IMR-90 (cell line): Measurements from ENCODE around the gene CCDC9. TPM values are rescaled to one million over a fixed set of nuclear protein-coding genes. Genes with fewer than 3 reads are reported as not detected.
"Not testable (repeated sequence)": the region's sequence is repeated elsewhere in the genome, so short reads cannot be mapped to it uniquely, and the experiment has no call there.

Experiments used
- ATAC-seq: fragments of 200-7000 bp; cut with Tn5 transposase; 2 replicates; pipeline ENCODE4 v1.9.1; 2020; ENCODE audit warnings: low read depth, mild to moderate bottlenecking, moderate library complexity
- BruUV-seq: library from RNA; stranded (reverse); fragments of 400-500 nt; replicated peaks from 2 replicates; lab custom pipeline; 2021; lab: Mats Ljungman, UMichigan
- CTCF ChIA-PET: fragments of 300-600 bp; formaldehyde crosslinking; extraction: SDS; loops from one replicate; lab custom pipeline; 2021; ENCODE audit warnings: antibody characterized with exemption; lab: Yijun Ruan, JAX
- POLR2A ChIA-PET: fragments of 300-600 bp; sonication (Branson Sonifier 250); formaldehyde crosslinking; loops from one replicate; lab custom pipeline; 2022; ENCODE audit warnings: antibody characterized with exemption; ENCODE audit not compliant: unreplicated experiment; lab: Charles Lee
- DNase-seq: peaks from one replicate; pipeline ENCODE4 v3.0.0; 2013
- H2AFZ ChIP-seq: replicated peaks from 2 replicates; pipeline ENCODE3; 2013; ENCODE audit warnings: low read length, mild to moderate bottlenecking; ENCODE audit not compliant: poor library complexity
- H2AK5ac ChIP-seq: 2 replicates; pipeline ENCODE4 v1.6.1; 2013; ENCODE audit warnings: low read depth, low read length, inconsistent platforms
- H2AK9ac ChIP-seq: replicated peaks from 2 replicates; pipeline ENCODE3; 2013; ENCODE audit warnings: mild to moderate bottlenecking, low read depth, low read length, moderate library complexity; ENCODE audit not compliant: poor library complexity
- H2BK120ac ChIP-seq: 2 replicates; pipeline ENCODE4 v1.6.1; 2013; ENCODE audit warnings: low read depth, low read length, inconsistent platforms
- H2BK15ac ChIP-seq: 3 replicates; pipeline ENCODE4 v1.6.1; 2013; ENCODE audit warnings: low read depth, low read length, inconsistent platforms
- H2BK20ac ChIP-seq: 2 replicates; pipeline ENCODE4 v1.6.1; 2013; ENCODE audit warnings: low read depth, mild to moderate bottlenecking, inconsistent platforms, low read length, moderate library complexity
- H2BK5ac ChIP-seq: 2 replicates; pipeline ENCODE4 v1.6.1; 2013; ENCODE audit warnings: mild to moderate bottlenecking, low read depth, low read length, inconsistent platforms; ENCODE audit not compliant: poor library complexity, severe bottlenecking
- H3K14ac ChIP-seq: replicated peaks from 2 replicates; pipeline ENCODE4 v1.6.1; 2013; ENCODE audit warnings: low read depth, low read length, inconsistent platforms
- H3K18ac ChIP-seq: 2 replicates; pipeline ENCODE4 v1.6.1; 2013; ENCODE audit warnings: low read depth, low read length, control low read depth
- H3K23ac ChIP-seq: 2 replicates; pipeline ENCODE4 v1.6.1; 2013; ENCODE audit warnings: low read depth, low read length, inconsistent platforms
- H3K27ac ChIP-seq: 2 replicates; pipeline ENCODE4 v1.5.1; 2013; ENCODE audit warnings: mild to moderate bottlenecking, control low read depth, low read length; ENCODE audit not compliant: insufficient read depth
- H3K27me3 ChIP-seq: 2 replicates; pipeline ENCODE4 v1.6.1; 2013; ENCODE audit warnings: low read length; ENCODE audit not compliant: control insufficient read depth, insufficient read depth
- H3K36me3 ChIP-seq: 2 replicates; pipeline ENCODE4 v1.6.1; 2013; ENCODE audit warnings: low read length, mixed read lengths; ENCODE audit not compliant: control insufficient read depth, insufficient read depth
- H3K4ac ChIP-seq: 2 replicates; pipeline ENCODE4 v1.6.1; 2013; ENCODE audit warnings: low read depth, low read length, inconsistent platforms
- H3K4me1 ChIP-seq: 2 replicates; pipeline ENCODE4 v1.6.1; 2013; ENCODE audit warnings: low read length, mixed read lengths; ENCODE audit not compliant: control insufficient read depth, insufficient read depth
- H3K4me2 ChIP-seq: 2 replicates; pipeline ENCODE4 v1.6.1; 2013; ENCODE audit warnings: low read depth, mild to moderate bottlenecking, control low read depth, low read length, moderate library complexity
- H3K4me3 ChIP-seq: 2 replicates; pipeline ENCODE4 v1.5.1; 2013; ENCODE audit warnings: low read depth, mild to moderate bottlenecking, control low read depth, low read length, moderate library complexity; ENCODE audit not compliant: insufficient read depth
- H3K56ac ChIP-seq: 2 replicates; pipeline ENCODE4 v1.6.1; 2013; ENCODE audit warnings: low read length, inconsistent platforms; ENCODE audit not compliant: insufficient read depth; ENCODE audit errors: extremely low read depth
- H3K79me1 ChIP-seq, 2 experiments: 2 replicates each; pipeline ENCODE4 v1.6.1; 2013; ENCODE audit warnings: low read length in 2 of 2, inconsistent platforms in 1 of 2, low read depth in 1 of 2
- H3K9ac ChIP-seq: 2 replicates; pipeline ENCODE4 v1.6.1; 2013; ENCODE audit warnings: low read depth, low read length, control low read depth
- H3K9me1 ChIP-seq: 2 replicates; pipeline ENCODE4 v1.6.1; 2013; ENCODE audit warnings: low read length, inconsistent platforms; ENCODE audit not compliant: insufficient read depth
- H3K9me3 ChIP-seq: 2 replicates; pipeline ENCODE4 v1.6.1; 2013; ENCODE audit warnings: low read length; ENCODE audit not compliant: control insufficient read depth, insufficient read depth
- H4K20me1 ChIP-seq: 2 replicates; pipeline ENCODE4 v1.6.1; 2013; ENCODE audit warnings: low read length, inconsistent platforms; ENCODE audit not compliant: insufficient read depth
- H4K5ac ChIP-seq: 2 replicates; pipeline ENCODE4 v1.6.1; 2013; ENCODE audit warnings: mild to moderate bottlenecking, low read depth, low read length, control low read depth
- H4K8ac ChIP-seq, 2 experiments: 2 replicates each; pipeline ENCODE4 v1.6.1; 2013; ENCODE audit warnings: low read depth in 2 of 2, low read length in 2 of 2, control low read depth in 1 of 2, inconsistent platforms in 1 of 2
- H4K91ac ChIP-seq: 2 replicates; pipeline ENCODE4 v1.6.1; 2013; ENCODE audit warnings: low read depth, low read length, inconsistent platforms; ENCODE audit not compliant: insufficient read depth
- CEBPB ChIP-seq: IDR thresholded peaks from 2 replicates; pipeline ENCODE4 v1.6.1; 2012; ENCODE audit warnings: low read depth, low read length, improper control_type of control experiment
- WGBS, 2 experiments: methylation state at CpG; one replicate each; pipeline versions ENCODE4 v1.1.5 to v1.1.7; 2013; ENCODE audit warnings: missing lambda C conversion rate in 2 of 2; ENCODE audit not compliant: insufficient read length in 1 of 2; ENCODE audit errors: extremely low coverage in 2 of 2; 5-methylcytosine and 5-hydroxymethylcytosine counted together
- dilution Hi-C: fragments of 300-500 bp; cut with HindIII; formaldehyde crosslinking; loops from one replicate; pipeline ENCODE4 v1.14.3; 2018; ENCODE audit warnings: low sequenced_read_pairs; ENCODE audit not compliant: unreplicated experiment
- in situ Hi-C: fragments of 300-500 bp; cut with MboI; formaldehyde crosslinking; loops from 3 replicates; pipeline ENCODE4 v1.14.3; 2019; ENCODE audit warnings: low sequenced_read_pairs, inconsistent platforms, mixed read lengths
- intact Hi-C: fragments of 100-400 bp; cut with micrococcal nuclease; formaldehyde crosslinking; loops from 2 replicates; pipeline ENCODE4 v1.10.0; 2022
- polyA plus RNA-seq, 3 experiments: library from polyadenylated mRNA; depleted of rRNA; stranded (reverse); fragments of >200 nt; gene quantifications; 2 replicates each; pipeline ENCODE4 v1.2.3, GENCODE V29; 2012; ENCODE audit warnings: low replicate concordance in 1 of 3
- total RNA-seq: library from RNA; depleted of rRNA; stranded (reverse); fragments of >200 nt; gene quantifications from 2 replicates; pipeline ENCODE4 v1.2.3, GENCODE V29; 2012

The CCDC9 gene
- total and polyA plus RNA-seq, 2 of the 4 experiments (the other 2 are of a cell fraction), result 2.9 to 8.6 TPM

GRCh38 chr19:47253016-47253415, 3.3 kb upstream of the CCDC9 start:
- CTCF ChIA-PET, result interaction anchor here (2.0 kb wide), 1 partner anchor 9 kb away, joined by 11 read pairs; no protein-coding TSS in a partner anchor
- H3K9me3 ChIP-seq, H3K27me3 ChIP-seq, H3K36me3 ChIP-seq, ATAC-seq, DNase-seq, H4K20me1 ChIP-seq, in situ Hi-C loops, H3K56ac ChIP-seq, H3K4me3 ChIP-seq, intact Hi-C loops, H3K23ac ChIP-seq, dilution Hi-C loops, H3K9ac ChIP-seq, H2AK9ac ChIP-seq, BruUV-seq, POLR2A ChIA-PET: not testable (repeated sequence)
- Histone ChIP-seq H4K8ac (peak overlapping the region; percentile 26 to 50; a peak in 1 of 4 replicates), H2BK15ac (peak overlapping the region; percentile 84; the same call in 2 of the 3 replicates), H4K91ac (peak overlapping the region; percentile 95), H3K4me2 (peak overlapping the region; percentile 49; the same call in 1 of the 2 replicates), H3K9me1 (peaks cover 11% of the 10 kb centered on the region), H2BK120ac (peak overlapping the region; percentile 78), H4K5ac (peak overlapping the region; percentile 57), H2AK5ac (peak overlapping the region; percentile 79), H2BK5ac (peak overlapping the region; percentile 73), H3K4me1 (peaks cover 12% of the 10 kb centered on the region), H3K14ac (peak overlapping the region; percentile 81), H3K4ac (peak overlapping the region; percentile 47), H3K18ac (peak overlapping the region; percentile 45), H2AFZ (peak overlapping the region; percentile 53), H2BK20ac (peak overlapping the region; percentile 92; the same call in 1 of the 2 replicates), H3K27ac (peak overlapping the region; percentile 88), H3K79me1 (peaks cover 11 to 22% of the 10 kb centered on the region in 2 experiments)
- peak; percentile 74 for TF ChIP-seq CEBPB
- WGBS, 2 experiments, result 72% methylated on average over 4 of the region's 8 CpGs; no CpG with 5 or more reads in 1 of the 2 experiments
